Hypothalamus (tissue), 51 donors: Measurements from ENCODE around the gene ETV3.

ENCODE experiments used
- DNase-seq, 51 donors: peaks; one replicate each; lab custom pipeline; 2025; lab: John Stamatoyannopoulos, UW

ETV3 gene

DNA sequence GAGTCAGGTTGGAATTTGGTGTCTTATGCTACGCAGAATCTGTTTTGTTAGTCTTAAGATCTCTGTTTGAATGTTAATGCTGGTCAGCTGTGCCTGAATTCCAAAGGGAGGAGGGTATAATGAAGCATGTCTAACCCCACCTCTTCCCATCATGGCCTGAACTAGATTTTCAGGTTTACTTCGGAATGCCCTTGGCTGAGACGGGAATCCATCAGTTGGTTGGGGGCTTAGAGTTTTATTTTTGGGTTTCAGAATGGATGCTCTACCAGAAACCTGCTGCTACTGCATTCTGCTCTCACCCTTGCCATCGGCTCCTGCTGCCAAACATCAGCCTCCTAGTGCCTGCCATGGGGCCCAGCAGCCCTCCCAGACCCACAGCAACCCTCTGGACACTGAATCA, 24.1 kb upstream of the ETV3 start:
- DNase-seq = no peak

DNA sequence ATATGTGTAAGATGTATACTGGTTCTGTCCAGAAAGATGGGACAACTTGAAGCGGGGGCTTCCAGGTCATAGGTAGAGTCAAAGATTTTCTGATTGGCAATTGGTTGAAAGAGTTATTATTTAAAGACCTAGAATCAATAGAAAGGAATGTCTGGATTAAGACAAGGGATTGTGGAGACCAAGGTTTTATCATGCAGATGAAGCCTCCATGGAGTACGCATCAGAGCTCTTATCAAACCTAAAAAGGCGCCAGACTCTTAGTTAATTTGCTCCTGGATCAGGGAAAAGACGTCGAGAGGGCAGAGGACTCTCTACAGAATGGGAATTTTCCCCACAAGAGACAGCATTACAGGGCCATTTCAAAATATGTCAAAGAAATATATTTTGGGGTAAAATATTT, 23.7 kb upstream of the ETV3 start:
- DNase-seq = no peak

DNA sequence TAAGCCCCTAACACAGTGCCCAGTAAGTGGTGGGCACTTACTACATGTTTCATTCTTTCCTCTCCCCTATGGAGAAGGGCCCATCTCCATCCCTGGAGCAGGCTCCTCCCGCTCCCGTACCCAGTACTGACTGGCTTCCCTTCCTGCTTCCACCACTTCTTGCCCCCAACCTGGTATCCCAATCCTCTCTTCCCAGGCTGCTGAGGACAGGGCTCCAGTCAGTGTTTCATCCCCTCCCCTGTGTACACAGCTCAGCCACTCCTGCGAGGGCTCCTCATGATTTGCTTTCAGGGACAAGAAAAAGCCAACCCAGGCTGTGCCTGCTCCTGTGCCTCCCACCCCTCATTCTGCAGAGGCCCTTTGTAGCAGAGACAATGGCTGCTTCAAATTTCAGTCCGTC, 20.8 kb upstream of the ETV3 start:
- no peak for DNase-seq

DNA sequence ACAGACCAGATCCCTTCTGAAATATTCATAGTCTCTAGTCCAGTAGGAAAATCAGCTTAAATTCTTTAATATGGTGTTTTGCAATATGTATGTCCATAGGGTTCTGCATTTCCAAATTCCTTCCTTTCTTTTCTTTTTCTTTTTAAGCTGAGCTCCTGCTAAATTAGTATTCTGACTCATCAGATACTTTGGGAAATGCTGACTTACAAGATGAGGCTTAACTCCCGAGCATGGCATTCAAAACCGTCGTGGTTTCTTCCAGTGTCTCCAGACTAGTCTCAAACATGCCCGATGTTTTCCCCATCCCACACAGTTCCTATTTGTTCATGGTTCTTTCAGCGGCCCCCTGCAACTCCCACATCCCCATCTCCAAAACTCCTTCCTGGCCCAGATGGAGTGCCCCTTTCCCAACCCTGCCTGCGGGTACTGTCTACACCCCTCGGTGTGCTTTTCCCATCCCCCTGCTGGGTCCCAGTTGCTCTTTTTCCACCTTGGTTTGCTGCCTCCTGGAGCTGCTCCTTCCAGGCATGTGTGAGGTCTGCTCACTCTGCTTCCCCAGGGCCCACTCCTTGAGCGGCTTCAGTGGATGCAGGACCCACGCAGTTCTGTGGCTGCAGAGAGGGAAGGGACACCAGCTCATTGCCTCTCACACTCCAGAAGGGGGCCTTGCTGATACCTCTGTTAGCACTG, 19.5 kb upstream of the ETV3 start:
- DNase-seq = peak in 1 of 51 donors; percentile 22

GRCh38 chr1:157156058-157156541, 17.9 kb upstream of the ETV3 start:
- peak in 43 of 51 donors; percentile 5 to 75 (median 47) for DNase-seq

DNA sequence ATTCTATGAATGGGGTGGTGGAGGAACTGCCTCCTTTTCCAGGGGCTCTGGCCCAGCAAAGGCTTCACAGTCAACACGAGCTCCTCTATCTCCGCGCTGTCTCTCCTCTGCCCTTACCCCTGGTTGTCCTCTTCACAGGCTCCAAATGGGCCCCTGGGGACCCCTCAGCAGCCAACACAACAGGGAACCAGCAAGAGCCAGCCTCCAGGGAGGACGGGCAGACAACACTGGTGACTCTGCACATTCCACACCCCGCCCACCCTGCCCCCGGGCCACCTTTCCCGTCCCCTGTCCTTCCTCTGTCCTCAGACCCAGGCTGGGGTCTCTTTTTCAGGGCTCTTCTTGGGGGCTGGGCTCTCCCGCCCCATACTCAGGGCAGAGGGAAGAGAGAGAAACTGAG, 17.5 kb upstream of the ETV3 start:
- no peak for DNase-seq

- peak in 5 of 51 donors; percentile 3 to 24 (median 10) for DNase-seq
Observed at GRCh38 chr1:157154940-157155514, 16.8 kb upstream of the ETV3 start.

- DNase-seq = no peak
Observed at GRCh38 chr1:157154291-157154690, 16.1 kb upstream of the ETV3 start.

- no peak for DNase-seq
Observed at GRCh38 chr1:157153746-157154145, 15.6 kb upstream of the ETV3 start.

- DNase-seq = no peak
Observed at GRCh38 chr1:157152510-157152909, 14.3 kb upstream of the ETV3 start.

DNA sequence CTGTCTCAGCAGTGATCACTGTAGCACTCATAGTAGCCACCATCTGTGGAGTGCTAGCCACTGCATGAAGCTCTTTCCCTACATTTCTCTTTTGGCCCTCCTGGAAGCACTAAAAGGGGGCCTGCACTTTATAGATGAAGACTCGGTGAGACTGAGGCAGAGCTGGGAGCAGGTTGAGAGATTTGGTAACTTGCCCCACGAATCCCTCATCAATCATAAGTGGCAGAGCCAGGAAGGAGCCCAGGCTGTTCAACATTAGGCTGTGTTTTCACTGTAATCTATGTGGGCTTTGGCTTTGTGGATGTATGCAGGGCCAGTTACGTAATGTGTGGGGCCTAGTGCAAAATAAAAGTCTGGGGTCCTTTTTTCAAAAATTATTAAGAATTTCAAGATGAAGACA, 13.3 kb upstream of the ETV3 start:
- no peak for DNase-seq

DNA sequence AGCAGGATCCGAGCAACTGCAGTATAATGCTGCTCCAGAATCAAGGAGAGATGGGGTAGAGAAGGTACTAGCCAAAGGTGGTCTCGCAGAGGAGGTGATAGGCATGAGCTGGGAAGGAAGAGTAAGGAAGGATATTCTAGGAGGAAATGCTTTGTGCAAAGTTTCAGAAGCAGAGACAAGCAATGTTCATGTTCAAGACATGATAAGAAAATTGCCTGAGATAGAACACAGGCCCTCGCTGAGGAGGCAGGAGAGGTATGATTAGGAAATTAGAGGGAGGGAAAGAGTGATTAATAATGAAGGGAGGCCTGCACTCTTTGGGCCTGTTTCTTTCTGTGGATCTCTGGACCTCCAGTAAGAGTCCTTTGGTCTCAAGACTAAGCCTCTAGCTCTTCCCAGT, 12.9 kb upstream of the ETV3 start:
- no peak for DNase-seq

- DNase-seq = no peak
Observed at GRCh38 chr1:157150631-157151030, 12.4 kb upstream of the ETV3 start.

GRCh38 chr1:157147906-157148700, 9.9 kb upstream of the ETV3 start:
- DNase-seq = peak in 1 of 51 donors; percentile 5

- DNase-seq = no peak
Observed at GRCh38 chr1:157147037-157147436, 8.8 kb upstream of the ETV3 start.

- DNase-seq = no peak
Observed at GRCh38 chr1:157146244-157146643, 8.0 kb upstream of the ETV3 start.

DNA sequence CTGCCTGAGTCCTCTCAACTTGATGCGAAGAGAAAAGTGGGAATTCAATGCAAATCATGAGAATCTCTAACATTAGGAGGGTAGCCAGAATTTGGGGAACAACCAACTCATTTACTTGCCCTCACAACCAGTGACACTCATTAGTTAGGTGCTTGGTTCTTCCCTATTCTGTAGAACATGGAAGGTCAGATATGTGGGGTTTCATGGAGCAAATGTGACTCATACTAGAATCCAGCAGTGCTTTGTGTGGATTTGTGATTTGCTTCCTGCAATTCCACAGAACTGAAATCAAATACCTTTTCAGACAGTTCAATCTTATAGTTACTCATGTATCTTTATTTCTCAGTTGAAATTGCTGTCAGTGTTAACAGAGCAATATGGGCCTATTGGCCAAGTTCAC, 6.9 kb upstream of the ETV3 start:
- no peak for DNase-seq

DNA sequence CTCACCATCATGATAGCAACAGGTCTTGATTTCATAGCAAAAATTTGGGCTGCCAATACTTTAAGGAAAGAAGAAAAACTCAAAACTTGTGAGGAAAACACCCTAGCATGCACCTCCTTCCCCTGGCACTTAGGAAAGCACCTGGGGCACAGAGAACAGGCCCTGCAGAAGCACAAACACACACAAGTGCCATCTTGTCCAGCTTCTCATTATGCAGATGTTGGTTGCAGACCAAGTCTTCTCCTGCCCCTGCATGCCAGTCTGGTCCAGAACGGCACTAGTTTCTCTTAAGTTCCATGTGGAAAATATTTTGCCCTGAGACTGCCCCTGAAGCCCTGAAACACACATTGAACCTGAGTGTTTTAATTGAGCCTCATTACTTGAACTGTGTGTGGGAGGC, 6.3 kb upstream of the ETV3 start:
- no peak for DNase-seq

GRCh38 chr1:157142765-157143423, 4.7 kb upstream of the ETV3 start:
- no peak for DNase-seq

DNA sequence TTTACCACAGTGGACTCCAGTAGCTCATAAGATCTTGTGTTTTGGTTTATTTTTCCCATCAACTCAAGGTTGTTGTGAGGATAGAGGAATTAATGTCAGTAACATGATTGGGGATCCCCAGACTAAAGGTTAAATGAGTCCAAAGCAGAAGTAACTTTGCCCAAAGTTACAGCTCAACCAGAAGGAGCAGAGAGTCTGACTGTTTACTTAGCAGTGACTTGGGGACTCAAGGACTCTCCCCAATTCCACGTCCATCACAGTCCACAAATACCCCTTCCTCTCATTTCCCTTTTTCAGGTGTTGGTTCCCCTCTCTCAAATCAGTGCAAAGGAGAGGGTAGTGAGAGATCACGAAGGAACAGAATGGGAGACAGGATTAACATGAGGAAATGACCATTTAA, 4.0 kb upstream of the ETV3 start:
- no peak for DNase-seq

- no peak for DNase-seq
Observed at GRCh38 chr1:157141212-157141855, 3.1 kb upstream of the ETV3 start.
